ENCODE results near the gene RRP15. TPM values are rescaled to one million over a fixed set of nuclear protein-coding genes. Genes with fewer than 3 reads are reported as not detected.

Gene RRP15
- total RNA-seq, 2 experiments from 2014 or later, result 12.6 to 13.7 TPM

DNA sequence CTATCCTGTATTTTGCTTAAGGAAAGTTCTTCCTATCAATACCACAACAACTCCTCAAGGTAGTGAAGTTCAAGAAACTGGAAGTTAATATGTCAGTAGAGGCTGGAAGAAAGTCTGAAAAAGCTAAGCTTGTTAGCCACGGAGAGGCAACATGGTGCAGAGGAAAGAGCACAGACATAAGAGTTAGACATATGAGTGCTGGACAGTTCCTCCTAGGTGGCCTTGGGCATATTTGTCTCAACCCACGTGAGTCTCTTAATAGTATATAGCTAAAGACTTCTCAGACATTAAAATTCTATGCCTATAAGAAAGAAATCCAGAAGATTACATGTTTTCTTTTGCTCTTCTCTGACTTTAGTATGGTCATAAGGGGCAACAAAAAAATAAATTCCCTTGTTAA, 22.8 kb upstream of the RRP15 start:
- Mint-ChIP-seq H3K4me1 (ENCODE audit: low read depth) (no peaks in the 10 kb centered on the region), H3K27me3 (ENCODE audit: low read depth) (peaks cover 28% of the 10 kb centered on the region), H3K27ac (no peak overlapping the region), H3K9me3 (peaks cover 2% of the 10 kb centered on the region), H3K36me3 (ENCODE audit: low read depth) (no peaks in the 10 kb centered on the region), H3K4me3 (no peak overlapping the region)
- intact Hi-C loops (cut with micrococcal nuclease), result no loop called here
- DNase-seq, result no peak
- CTCF ChIA-PET, result no interaction called here

DNA sequence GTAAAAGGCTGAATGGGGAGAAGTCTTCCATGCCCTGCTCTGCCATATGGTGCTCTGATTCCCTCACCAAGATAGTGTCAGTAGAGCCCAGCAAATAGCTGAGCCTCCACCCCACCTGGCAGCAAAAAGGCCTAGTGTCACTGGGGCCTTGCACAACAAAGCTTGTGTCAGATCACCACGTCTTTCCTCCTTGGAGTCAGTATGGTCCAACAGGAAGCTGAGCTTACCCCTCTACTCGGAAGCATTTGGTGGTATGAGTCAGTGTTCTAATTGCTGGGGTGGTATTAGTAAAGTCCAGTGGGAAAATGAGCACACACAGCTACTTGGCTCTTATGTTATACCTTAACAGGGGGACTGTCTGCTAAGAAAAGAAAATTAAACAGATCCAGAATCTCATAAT, 18.7 kb upstream of the RRP15 start:
- DNase-seq, result no peak
- Mint-ChIP-seq H3K4me3 (no peak overlapping the region), H3K27me3 (ENCODE audit: low read depth) (peaks cover 17% of the 10 kb centered on the region), H3K9me3 (no peaks in the 10 kb centered on the region), H3K27ac (no peak overlapping the region), H3K4me1 (ENCODE audit: low read depth) (no peaks in the 10 kb centered on the region), H3K36me3 (ENCODE audit: low read depth) (no peaks in the 10 kb centered on the region)
- intact Hi-C loops (cut with micrococcal nuclease), result no loop called here
- CTCF ChIA-PET, result no interaction called here

DNA sequence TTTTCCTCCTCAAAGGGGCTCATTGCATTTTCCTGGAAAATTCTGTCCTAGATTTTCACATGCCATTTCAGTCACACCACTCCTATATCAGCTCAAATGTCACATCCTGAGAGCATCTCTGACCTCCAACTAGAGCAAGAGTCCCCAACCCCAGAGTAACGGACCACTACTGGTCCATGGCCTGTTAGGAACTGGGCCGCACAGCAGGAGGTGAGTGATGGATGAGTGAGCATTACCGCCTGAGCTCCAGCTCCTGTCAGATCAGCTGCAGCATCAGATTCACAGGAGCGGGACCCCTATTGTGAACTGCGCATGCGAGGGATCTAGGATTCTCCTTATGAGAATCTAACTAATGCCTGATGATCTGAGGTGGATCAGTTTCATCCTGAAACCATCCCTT, 12.7 kb upstream of the RRP15 start:
- intact Hi-C loops (cut with micrococcal nuclease), result no loop called here
- H3K36me3 Mint-ChIP-seq (ENCODE audit: low read depth), result no peaks in the 10 kb centered on the region
- CTCF ChIA-PET, result no interaction called here
- no peaks in the 10 kb centered on the region for H3K9me3 Mint-ChIP-seq
- H3K4me3 Mint-ChIP-seq, result no peak overlapping the region
- H3K27me3 Mint-ChIP-seq (ENCODE audit: low read depth), result peaks cover 3% of the 10 kb centered on the region
- DNase-seq, result no peak
- H3K4me1 Mint-ChIP-seq (ENCODE audit: low read depth), result no peaks in the 10 kb centered on the region
- H3K27ac Mint-ChIP-seq, result no peak overlapping the region

DNA sequence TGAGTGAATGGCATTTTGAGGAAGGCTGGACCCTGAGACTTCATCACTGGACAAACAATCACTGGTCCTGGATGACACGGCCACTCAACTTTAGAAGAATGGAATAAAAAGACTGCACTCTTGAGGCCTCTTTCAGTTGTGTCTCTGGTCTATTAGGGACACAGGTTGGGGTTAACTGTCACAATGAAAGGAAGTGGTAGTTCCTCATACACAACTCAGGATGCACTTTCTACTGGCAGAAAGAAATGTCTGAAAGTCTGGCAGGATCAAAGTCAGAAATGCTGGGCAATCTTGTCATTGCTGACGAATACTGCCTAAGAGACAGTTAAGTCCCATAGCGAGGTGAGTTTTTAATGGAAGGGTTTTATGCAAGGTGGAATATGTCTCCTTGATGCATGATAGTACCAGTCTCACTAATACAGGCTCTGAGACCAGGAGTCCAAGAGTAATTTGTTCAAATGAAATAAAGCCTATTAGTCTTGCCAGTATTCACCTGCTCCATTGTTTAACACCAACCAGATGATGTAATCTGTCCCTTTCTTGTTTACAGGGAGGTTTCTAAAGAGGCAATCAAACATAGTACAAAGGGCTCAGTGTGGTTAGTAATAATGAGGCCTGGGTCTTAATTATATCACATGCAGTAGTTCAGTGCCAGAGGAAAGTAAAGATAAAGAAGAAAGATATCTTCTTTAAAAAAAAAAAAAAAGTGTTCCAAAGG, 11.2 kb upstream of the RRP15 start:
- Mint-ChIP-seq H3K4me1 (ENCODE audit: low read depth) (no peaks in the 10 kb centered on the region), H3K27ac (no peak overlapping the region), H3K27me3 (ENCODE audit: low read depth) (peaks cover 3% of the 10 kb centered on the region), H3K4me3 (no peak overlapping the region), H3K9me3 (no peaks in the 10 kb centered on the region), H3K36me3 (ENCODE audit: low read depth) (no peaks in the 10 kb centered on the region)
- no peak for DNase-seq
- intact Hi-C loops (cut with micrococcal nuclease), result no loop called here
- CTCF ChIA-PET, result interaction anchor here (0.6 to 0.7 kb wide), 2 partner anchors 1039 to 1707 kb away, joined by 3 to 5 read pairs; no protein-coding TSS in a partner anchor

DNA sequence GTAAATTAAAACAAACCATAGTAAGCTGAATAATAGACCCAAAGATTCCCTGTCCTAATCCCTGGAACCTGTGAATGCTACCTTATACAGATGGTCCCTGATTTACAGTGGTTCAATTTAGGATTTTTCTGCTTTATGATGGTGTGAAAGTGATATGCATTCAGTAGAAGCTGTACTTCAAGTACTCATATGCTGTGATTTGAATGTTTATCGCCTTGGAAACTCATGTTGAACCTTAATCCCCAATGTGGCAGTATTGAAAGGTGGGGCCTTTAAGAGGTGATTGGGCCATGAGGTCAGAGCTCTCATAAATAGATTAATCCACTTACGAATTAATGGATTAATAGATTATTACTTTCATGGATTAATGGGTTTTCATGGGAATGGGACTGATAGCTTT, 10.6 kb upstream of the RRP15 start:
- Mint-ChIP-seq H3K4me1 (ENCODE audit: low read depth) (no peaks in the 10 kb centered on the region), H3K36me3 (ENCODE audit: low read depth) (no peaks in the 10 kb centered on the region), H3K9me3 (no peaks in the 10 kb centered on the region), H3K27ac (no peak overlapping the region), H3K4me3 (no peak overlapping the region), H3K27me3 (ENCODE audit: low read depth) (peaks cover 3% of the 10 kb centered on the region)
- CTCF ChIA-PET, result interaction anchor here (0.6 to 0.7 kb wide), 2 partner anchors 1039 to 1707 kb away, joined by 3 to 5 read pairs; no protein-coding TSS in a partner anchor
- intact Hi-C loops (cut with micrococcal nuclease), result no loop called here
- DNase-seq, result no peak

DNA sequence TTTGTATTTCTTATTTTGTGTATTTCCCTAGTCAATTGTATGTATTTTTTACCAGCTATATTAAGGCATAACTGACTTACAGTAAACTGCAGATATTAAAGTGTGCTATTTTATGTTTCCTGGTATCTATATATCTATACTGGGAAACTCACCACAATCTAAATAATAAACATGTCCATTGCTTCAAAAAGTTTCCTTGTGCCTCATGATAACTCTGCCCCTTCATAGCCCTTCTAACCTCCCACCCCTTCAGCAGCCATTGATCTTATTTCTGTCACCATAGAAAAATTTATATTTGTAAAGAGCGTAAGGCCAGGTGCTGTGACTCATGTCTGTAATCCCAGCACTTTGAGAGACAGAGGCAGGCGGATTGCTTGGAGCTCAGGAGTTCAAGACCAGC, 9.3 kb upstream of the RRP15 start:
- Mint-ChIP-seq H3K27me3 (ENCODE audit: low read depth) (peaks cover 5% of the 10 kb centered on the region), H3K9me3 (no peaks in the 10 kb centered on the region)
- CTCF ChIA-PET, result no interaction called here

DNA sequence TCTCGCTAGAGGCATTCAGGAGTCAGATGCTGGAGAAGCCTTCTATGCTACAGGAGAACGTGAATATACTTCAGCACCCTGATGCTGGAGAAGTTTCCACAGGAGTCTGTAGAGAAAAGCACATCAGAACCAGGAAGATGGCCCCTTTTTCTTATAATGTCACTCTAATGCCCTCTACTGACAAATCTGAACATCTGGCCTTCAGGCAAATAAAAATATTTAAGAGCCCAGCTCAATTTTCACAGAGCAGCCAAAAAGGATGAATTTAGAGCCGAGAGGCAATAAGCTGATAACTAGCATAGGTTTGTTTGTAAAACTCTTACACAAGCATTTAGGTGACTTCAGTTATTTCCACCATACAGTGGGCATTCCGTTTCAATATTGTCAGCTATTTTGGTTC, 3.8 kb upstream of the RRP15 start:
- CTCF ChIA-PET, result interaction anchor here (0.6 kb wide), 1 partner anchor 543 kb away, joined by 3 read pairs; no protein-coding TSS in a partner anchor
- Mint-ChIP-seq H3K4me3 (no peak overlapping the region), H3K36me3 (ENCODE audit: low read depth) (peaks cover 2% of the 10 kb centered on the region), H3K27ac (no peak overlapping the region), H3K27me3 (ENCODE audit: low read depth) (peaks cover 6% of the 10 kb centered on the region), H3K4me1 (ENCODE audit: low read depth) (peaks cover 8% of the 10 kb centered on the region), H3K9me3 (peaks cover 3% of the 10 kb centered on the region)
- intact Hi-C loops (cut with micrococcal nuclease), result loop anchor here (10.0 kb wide), 1 partner anchor 656 kb away; no protein-coding TSS in a partner anchor
- DNase-seq, result no peak

More for the DNA sequence above, 9.3 kb upstream of the RRP15 start:
- no peaks in the 10 kb centered on the region for H3K4me1 Mint-ChIP-seq (ENCODE audit: low read depth)
- H3K4me3 Mint-ChIP-seq, result no peak overlapping the region
- no peak overlapping the region for H3K27ac Mint-ChIP-seq
- no peak for DNase-seq
- H3K36me3 Mint-ChIP-seq (ENCODE audit: low read depth), result no peaks in the 10 kb centered on the region
- intact Hi-C loops (cut with micrococcal nuclease), result no loop called here

DNA sequence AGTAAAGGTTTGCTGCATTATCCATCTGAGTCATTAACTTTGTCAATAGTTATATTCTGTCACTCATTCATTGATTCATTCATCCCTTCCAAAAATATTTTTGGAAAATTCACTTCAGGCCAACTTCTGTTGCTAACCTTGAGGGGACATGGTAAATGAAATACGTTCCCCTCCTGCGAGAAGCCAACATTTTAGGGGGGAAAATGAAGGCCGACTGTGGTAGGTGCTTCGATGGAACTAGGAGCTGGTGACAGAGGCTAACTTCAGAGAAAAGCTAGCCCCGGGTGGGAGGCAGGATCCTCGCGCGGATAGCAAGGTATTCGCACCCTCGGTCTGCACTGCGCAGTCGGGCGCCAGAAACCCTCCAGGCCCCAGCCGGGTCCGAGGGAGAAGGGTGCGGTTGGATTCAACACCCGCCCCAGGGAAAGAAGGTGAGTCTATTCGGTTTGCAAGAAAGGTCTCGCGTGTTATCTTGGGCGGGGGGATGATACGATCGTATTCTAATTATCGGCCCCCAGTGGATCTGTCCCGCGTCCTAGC, 646 bp upstream of the RRP15 start:
- peak overlapping the region; percentile 95 for H3K4me3 Mint-ChIP-seq
- DNase-seq, result no peak
- peaks cover 3% of the 10 kb centered on the region for H3K36me3 Mint-ChIP-seq (ENCODE audit: low read depth)
- H3K27ac Mint-ChIP-seq, result peak overlapping the region; percentile 83
- CTCF ChIA-PET, result interaction anchor here (0.5 to 1.0 kb wide), 2 partner anchors 10 to 34 kb away, joined by 3 read pairs; no protein-coding TSS in a partner anchor
- peaks cover 25% of the 10 kb centered on the region for H3K4me1 Mint-ChIP-seq (ENCODE audit: low read depth)
- intact Hi-C loops (cut with micrococcal nuclease), result loop anchor here (10.0 kb wide), 1 partner anchor 660 kb away; no protein-coding TSS in a partner anchor
- H3K9me3 Mint-ChIP-seq, result peaks cover 3% of the 10 kb centered on the region
- peaks cover 6% of the 10 kb centered on the region for H3K27me3 Mint-ChIP-seq (ENCODE audit: low read depth)

DNA sequence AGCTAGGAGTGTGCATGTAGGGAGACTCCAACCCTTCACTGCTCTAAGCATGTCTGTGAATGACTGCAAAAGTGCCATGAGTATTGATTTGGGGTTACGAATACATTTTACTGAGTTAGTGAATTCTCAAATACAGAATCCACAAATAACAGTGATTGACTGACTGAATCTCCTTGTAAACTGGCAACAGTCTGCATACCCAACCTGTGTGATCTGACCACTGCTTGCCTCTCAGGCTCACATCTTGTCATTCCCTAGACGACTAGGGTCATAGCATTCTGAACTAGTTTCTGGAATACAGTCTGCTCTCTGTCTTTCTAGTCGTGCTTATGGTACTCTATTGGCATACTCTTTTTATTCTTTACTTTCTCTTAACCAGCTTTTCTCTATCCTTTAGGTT, 7.4 kb downstream of the RRP15 start:
- DNase-seq, result no peak
- Mint-ChIP-seq H3K27ac (no peak overlapping the region), H3K36me3 (ENCODE audit: low read depth) (peaks cover 16% of the 10 kb centered on the region), H3K4me3 (no peak overlapping the region), H3K4me1 (ENCODE audit: low read depth) (peaks cover 28% of the 10 kb centered on the region), H3K9me3 (no peaks in the 10 kb centered on the region), H3K27me3 (ENCODE audit: low read depth) (no peaks in the 10 kb centered on the region)
- intact Hi-C loops (cut with micrococcal nuclease), result no loop called here
- CTCF ChIA-PET, result interaction anchor here (0.6 kb wide), 1 partner anchor 165 kb away, joined by 4 read pairs; no protein-coding TSS in a partner anchor

DNA sequence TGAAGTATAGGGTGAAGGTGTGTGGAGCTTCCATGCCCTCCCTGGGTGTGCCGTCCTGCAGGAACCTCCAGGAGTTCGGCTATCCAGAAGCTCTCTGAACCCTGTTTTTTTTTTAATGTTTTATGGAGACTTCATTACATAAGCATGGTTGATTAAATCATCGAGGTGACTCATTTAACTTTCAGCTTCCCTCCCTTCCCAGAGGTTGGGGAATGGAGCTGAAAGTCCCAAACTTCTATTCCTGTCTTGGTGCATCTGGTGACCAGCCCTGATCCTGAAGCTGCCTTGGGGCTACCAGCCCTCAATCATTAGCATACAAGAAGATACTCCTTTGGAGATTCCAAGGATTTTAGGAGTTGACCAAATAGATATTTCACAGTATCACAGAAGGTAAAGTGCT, 9.5 kb downstream of the RRP15 start:
- intact Hi-C loops (cut with micrococcal nuclease), result no loop called here
- no peaks in the 10 kb centered on the region for H3K9me3 Mint-ChIP-seq
- H3K4me1 Mint-ChIP-seq (ENCODE audit: low read depth), result peaks cover 22% of the 10 kb centered on the region
- no peaks in the 10 kb centered on the region for H3K27me3 Mint-ChIP-seq (ENCODE audit: low read depth)
- H3K4me3 Mint-ChIP-seq, result no peak overlapping the region
- CTCF ChIA-PET, result interaction anchor here (0.6 to 1.1 kb wide), 2 partner anchors 9 to 105 kb away, joined by 3 read pairs; partner anchors contain the start of gene RRP15
- H3K27ac Mint-ChIP-seq, result no peak overlapping the region
- peaks cover 16% of the 10 kb centered on the region for H3K36me3 Mint-ChIP-seq (ENCODE audit: low read depth)
- no peak for DNase-seq

DNA sequence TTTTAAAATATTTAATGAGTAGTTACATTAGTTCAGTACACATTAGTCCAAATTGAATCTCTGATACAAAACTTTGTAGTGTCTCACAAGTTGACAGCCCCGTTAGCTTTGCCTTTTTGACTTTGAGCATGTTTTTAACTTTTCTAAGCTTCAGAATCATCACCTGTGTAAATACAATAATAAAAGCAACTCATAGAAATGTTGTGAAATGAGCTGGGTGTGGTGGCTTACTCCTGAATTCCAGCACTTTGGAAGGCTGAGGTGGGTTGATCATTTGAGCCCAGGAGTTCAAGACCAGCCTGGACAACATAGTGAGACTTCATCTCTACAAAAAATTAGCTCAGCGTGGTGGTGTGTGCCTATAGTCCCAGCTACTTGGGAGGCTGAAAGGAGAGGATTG, 11.1 kb downstream of the RRP15 start:
- Mint-ChIP-seq H3K4me1 (ENCODE audit: low read depth) (peaks cover 22% of the 10 kb centered on the region), H3K27me3 (ENCODE audit: low read depth) (no peaks in the 10 kb centered on the region), H3K4me3 (no peak overlapping the region), H3K9me3 (no peaks in the 10 kb centered on the region), H3K36me3 (ENCODE audit: low read depth) (peaks cover 13% of the 10 kb centered on the region), H3K27ac (no peak overlapping the region)
- DNase-seq, result no peak
- CTCF ChIA-PET, result interaction anchor here (0.7 kb wide), 1 partner anchor 39 kb away, joined by 3 read pairs; no protein-coding TSS in a partner anchor
- intact Hi-C loops (cut with micrococcal nuclease), result no loop called here

DNA sequence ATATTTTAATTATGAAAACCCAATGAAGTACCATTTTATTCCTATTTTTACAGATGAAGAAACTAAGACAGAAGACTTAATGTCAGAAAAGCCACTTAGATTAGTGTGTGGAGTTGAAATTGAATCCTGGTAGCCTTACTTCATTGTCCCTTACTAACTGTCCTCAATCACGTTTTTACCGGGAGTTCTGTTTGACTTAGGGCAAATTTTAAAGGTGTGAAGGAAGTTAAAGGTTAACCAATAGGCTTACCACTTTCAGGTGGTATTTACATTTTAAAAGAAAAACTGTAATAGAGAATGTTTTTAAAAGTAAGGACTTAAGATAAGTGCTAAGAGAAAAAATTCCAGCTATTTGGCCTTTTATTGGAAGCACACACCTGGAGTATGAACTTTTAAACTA, 12.4 kb downstream of the RRP15 start:
- Mint-ChIP-seq H3K9me3 (no peaks in the 10 kb centered on the region), H3K36me3 (ENCODE audit: low read depth) (peaks cover 19% of the 10 kb centered on the region), H3K4me1 (ENCODE audit: low read depth) (peaks cover 26% of the 10 kb centered on the region), H3K4me3 (no peak overlapping the region), H3K27ac (no peak overlapping the region), H3K27me3 (ENCODE audit: low read depth) (no peaks in the 10 kb centered on the region)
- CTCF ChIA-PET, result no interaction called here
- intact Hi-C loops (cut with micrococcal nuclease), result no loop called here
- DNase-seq, result no peak

DNA sequence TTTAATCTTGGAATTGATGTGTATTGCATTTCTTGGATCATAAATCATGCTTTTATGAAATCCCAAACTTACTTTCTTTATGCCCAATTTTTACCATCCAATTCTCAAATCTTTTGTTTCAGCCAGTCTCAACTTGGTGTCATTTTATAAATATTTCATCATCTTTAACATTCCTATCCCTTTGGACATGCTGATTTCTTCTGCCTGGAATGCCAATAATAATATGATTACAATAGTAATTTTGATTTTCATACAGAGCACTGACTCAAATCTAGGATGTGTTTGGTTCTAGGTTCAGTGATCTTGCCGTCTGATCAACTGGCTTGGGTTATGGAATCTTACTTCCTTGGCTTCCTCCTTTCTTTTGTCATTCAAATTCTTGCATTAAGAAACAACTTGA, 12.8 kb downstream of the RRP15 start:
- Mint-ChIP-seq H3K36me3 (ENCODE audit: low read depth) (peaks cover 19% of the 10 kb centered on the region), H3K4me1 (ENCODE audit: low read depth) (peaks cover 25% of the 10 kb centered on the region), H3K27me3 (ENCODE audit: low read depth) (no peaks in the 10 kb centered on the region), H3K27ac (no peak overlapping the region), H3K9me3 (no peaks in the 10 kb centered on the region), H3K4me3 (no peak overlapping the region)
- intact Hi-C loops (cut with micrococcal nuclease), result no loop called here
- CTCF ChIA-PET, result no interaction called here
- DNase-seq, result no peak
